ENCODE measurements around the gene CDH2.
A peak's percentile ranks its signal among the peaks of the same experiment; 100 is the strongest.
"Not testable (repeated sequence)": the region's sequence is repeated elsewhere in the genome, so short reads cannot be mapped to it uniquely, and the experiment has no call there.

CDH2 gene

DNA sequence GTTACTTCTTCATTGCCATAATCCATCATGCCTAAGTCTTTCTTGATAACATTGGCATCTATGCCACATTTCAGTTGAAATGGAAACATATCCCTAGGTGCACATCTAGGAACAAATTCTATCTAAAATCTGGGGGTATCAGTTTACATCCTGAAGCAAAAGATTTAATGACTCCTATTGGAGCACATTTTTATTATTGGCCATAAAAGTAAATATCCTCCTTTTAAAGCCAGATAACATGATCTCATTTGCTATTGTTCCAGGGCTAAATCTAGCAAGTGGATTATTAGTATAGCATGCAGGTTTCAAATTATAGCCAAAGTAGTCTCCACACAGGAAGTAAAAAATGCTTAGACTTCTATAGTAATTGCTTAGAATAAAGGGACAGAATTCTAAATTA, 193.2 kb downstream of the CDH2 start:
- no peak for DNase-seq

- DNase-seq, result no peak
Measured at GRCh38 chr18:27976806-27977408, 200.0 kb downstream of the CDH2 start.

DNA sequence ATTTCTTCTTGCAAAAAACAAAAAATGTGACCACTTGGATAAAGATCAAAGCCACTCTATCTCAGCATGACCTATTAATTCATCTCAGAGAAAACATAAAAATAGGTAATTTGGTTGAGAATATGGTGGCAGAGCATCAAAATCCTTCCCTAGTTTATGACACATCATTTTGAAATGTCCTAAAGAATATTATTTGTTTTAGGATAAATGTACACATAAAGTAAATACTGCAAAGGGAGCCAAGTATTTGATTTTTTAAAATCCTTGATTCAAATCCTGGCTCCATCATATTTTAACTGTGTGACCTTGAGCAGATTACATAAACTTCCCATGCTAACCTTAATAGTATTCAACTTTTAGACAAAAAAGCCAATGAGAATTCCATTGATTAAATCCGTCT, 206.6 kb downstream of the CDH2 start:
- DNase-seq, result no peak

GRCh38 chr18:27969206-27969605, 207.7 kb downstream of the CDH2 start:
- DNase-seq, result no peak

DNA sequence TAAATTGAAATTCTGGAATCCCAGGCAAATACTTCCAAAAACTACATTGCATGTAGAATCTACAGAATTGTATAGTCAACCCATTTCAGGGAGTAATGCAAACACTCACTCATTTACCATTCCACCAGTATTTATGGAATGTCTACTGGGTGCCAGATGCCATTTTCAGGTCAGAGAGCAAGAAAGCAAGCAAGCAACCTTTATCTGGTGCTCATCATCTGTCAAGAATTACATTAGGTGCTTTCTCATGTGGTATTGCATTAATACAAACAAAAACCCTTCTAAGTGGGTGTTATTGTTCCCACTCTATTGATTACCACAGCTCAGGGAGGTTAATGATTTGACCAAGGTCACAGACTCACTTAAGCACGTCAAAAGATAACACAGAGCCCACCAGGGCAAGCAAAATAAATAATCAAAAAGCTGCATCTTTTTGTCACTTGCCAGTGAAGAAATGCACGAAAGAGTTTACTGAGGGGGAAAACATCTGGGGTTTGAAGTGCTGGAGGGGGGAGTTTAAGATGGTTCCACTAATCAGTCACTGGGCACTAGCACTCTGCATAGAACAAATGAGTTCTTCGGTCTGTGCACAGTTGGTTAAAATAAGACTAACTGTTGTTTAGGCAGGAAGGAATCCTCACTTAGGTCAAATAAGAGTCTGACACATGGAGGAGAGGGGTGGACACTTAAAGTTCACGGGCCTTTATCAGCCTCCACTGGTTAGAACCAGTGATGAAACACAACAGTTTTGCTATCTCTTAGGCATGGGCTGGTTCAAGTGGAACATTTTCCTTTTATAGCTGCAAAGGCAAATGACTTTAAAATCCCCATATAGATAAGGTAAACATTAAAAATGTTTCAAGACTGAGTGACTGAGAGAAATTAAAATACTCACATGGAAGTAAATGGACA, 208.8 kb downstream of the CDH2 start:
- DNase-seq, result peak; percentile 67

DNA sequence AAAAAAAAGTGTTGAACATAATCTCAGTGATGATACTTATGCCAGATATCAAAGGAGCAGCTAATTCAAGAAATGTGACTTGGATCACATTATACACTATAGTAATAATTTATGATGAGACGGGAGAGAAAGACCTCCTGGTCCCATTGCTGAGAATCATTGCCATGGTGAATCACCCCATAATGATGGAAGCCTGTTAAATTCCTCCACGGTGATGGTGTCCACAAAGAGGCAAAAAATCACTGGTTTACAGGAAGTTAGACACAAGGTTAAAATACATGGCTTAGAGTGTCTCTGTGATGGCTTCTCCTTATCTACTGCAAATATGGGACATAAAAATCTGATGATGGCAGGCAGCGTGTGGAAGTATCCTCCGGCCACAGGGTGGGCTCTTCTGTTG, 210.0 kb downstream of the CDH2 start:
- DNase-seq, result peak; percentile 45

DNA sequence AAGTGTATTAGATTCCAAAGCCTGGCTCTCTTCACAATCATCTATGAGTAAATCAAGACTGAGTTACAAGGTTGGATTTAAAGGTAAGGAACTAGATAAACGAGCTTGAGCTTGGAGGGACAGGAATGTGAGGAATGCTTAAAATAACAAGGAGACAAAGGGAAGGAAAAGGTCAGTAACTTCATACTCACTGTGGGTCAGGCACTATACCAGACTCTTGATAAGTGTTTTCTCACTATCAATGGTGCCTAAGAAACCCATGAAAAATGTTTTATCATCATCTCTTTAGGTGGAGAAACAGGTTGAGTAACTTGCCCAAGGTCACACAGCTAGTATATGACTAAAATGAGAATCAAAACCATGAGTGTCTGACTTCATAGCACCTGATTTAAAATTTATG, 212.1 kb downstream of the CDH2 start:
- peak; percentile 50 for DNase-seq

DNA sequence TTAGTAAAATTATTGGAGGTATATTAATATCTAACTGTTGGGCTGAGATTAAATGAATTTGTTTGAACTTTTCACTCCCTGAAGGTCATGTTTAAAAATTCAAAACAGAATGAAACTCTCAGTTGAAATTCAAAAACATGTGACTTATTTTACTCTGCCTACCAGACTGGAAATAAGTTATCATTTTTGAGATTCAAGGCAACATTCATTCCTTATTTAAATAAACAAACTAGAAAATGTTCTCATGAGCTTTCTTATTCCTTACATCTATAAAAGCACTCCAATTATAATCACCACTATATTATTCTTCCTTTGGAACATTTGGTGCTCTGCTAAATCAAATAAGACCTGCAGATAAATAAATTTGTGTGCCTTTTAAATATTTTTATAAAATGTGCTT, 217.8 kb downstream of the CDH2 start:
- no peak for DNase-seq

DNA sequence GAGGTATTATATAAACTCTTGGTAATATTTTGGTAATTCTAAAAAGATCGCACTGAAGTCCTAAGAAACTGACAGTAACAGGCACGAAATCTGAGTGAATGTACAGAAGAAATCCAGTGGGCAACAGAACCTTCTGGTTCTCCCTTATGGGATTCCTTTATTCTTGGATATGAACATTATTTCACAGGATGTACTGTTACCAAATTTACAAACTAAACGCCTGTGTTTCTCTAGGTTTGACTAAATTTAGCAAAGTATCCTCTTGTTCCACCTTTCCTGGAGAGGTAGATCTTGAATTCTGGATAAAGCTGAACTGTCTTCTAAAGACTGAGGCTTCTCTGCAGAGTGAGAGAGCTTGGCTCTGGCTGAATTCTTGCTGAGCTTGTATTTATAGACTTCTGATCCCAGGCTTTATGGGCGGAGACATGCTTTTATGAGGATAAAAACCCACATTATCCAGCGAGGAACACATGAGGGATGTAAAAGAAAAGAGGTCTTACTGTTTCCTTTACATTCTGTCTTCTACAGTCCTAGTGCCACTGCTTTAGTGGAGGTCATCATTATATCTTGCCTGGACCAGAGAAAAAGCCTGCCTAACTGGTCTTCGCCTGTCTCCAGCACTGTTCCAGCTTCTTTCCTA, 220.8 kb downstream of the CDH2 start:
- no peak for DNase-seq

DNA sequence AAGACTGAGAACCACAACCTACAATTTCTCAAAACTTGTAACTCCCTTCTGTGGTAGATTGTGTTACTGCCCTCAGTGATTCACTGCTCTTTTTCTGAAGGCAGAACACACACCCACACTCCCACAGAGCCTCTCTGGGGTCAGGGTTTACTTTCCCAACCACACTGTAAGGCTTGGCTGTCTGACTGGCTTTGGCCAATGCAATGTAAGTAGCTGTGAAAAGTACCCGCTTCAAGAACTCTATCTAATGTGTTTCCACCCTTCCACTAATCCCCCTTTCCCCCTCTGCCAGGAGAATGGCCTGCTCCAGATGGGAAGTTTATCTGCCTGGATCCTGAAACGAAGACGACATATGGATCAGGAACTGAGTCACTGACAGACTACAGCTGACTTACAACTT, 222.7 kb downstream of the CDH2 start:
- no peak for DNase-seq

DNA sequence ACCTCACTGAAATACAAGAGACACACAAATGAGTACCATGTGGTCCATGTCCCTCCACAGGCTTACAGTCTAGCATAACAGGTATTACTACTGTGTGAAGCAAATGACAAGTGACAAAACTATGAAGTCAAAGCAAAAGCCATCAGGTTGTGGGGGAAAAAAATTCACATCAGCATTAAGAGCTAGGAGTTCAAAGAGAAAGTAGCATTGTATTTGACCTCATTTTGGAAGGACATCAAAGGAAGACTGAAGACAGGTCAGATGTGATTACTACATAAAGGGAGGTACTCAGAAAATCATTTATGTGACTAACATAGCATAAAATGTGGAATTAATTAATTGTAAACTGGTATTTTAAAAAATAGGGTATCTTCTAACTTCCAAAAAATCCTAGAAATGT, 224.2 kb downstream of the CDH2 start:
- no peak for DNase-seq

DNA sequence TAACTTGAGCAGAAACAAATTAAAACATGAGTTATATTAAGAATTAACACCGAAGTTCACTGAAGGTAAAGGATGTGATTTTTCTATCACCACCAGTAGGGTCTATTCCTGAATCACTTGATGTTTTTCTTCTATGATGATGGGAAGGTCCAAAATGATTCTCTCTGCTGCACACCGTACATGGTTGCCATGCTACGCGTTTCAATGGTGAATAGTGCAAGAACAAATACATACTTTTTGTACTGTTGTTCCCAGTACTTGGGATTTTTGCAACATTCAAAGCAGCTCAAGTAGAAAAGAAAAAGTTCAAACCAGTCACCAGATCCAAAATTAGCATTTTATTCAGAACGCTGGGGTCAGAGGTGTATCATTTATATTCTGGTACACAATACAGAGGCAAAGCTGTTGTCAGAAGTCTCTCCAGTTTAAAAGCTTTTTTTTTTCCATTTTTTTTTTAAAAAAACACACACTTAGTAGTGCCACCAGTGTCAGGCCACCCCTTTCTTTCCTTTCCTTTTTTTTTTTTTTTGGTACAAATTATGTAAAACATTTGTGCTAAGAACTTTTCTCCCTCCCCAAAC, 226.2 kb downstream of the CDH2 start:
- no peak for DNase-seq

DNA sequence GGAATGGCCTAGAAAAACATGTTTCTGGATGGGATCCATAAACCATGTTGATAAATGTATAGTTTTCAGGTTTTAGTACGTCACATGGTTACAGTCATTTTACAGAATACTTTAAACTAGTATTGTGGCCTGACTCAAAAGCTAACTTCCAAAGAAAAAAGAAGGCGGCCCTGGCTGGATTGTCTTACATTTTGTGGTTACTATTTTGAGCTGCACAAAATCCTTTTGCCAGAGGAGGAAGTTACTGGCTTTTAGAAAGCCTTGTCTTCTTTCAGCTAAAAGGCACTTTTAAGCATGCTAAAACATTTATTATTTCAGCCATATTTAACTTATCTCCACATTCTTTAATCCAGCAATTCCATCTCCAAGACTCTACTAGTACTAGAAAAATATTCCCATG, 227.9 kb downstream of the CDH2 start:
- no peak for DNase-seq

GRCh38 chr18:27942706-27943105, 234.2 kb downstream of the CDH2 start:
- peak; percentile 52 for DNase-seq

- no peak for DNase-seq
Measured at GRCh38 chr18:27931535-27931934, 245.4 kb downstream of the CDH2 start.

- DNase-seq, result no peak
Measured at GRCh38 chr18:27922780-27923179, 254.2 kb downstream of the CDH2 start.

GRCh38 chr18:27921904-27922751, 254.8 kb downstream of the CDH2 start:
- DNase-seq, result peak; percentile 92

- DNase-seq, result no peak
Measured at GRCh38 chr18:27921392-27921791, 255.5 kb downstream of the CDH2 start.

- no peak for DNase-seq
Measured at GRCh38 chr18:27920836-27921235, 256.1 kb downstream of the CDH2 start.

GRCh38 chr18:27906189-27906588, 270.7 kb downstream of the CDH2 start:
- DNase-seq, result not testable (repeated sequence)

- DNase-seq, result no peak
Measured at GRCh38 chr18:27903906-27904305, 273.0 kb downstream of the CDH2 start.

Measured in fibroblast of skin of back (primary cell).